NCI-H1417 (cell line): ENCODE data around the gene HCLS1.
A peak's percentile ranks its signal among the peaks of the same experiment; 100 is the strongest.
"Not testable (repeated sequence)": the region's sequence is repeated elsewhere in the genome, so short reads cannot be mapped to it uniquely, and the experiment has no call there.

Experiments used
- DNase-seq, 3 experiments: peaks; one replicate each; lab custom pipeline; 2025; lab: John Stamatoyannopoulos, UW

HCLS1 gene

DNA sequence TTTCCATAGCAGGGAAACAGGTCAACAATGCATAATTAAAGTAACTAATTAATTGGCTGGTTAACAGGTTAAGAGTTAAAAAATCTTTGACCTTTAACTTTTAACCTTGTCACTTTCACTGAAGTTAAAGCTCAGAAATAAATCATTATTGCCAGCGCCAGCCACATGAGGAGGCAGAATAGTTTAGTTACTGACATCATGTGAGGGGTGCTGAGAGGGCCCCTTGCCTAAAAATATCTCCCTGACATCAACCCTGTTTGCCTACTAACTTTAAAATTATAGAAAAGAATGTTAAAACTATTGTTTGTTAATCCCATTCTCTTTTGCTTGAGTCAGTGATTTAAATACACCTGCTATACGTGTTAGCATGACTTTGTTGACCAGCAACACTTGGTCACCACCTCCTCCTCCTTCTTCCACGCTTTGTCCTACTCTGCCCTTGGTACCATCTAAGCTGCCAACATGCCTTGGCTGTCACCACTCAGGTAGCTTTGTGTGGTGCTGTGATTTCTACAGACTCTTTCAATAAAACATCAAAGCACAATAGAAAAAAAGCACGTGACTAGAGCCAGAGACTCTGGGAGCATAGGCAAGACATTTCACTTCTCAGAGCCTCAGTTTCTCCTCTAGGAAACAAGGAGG, 64.8 kb downstream of the HCLS1 start:
- DNase-seq: no peak

DNA sequence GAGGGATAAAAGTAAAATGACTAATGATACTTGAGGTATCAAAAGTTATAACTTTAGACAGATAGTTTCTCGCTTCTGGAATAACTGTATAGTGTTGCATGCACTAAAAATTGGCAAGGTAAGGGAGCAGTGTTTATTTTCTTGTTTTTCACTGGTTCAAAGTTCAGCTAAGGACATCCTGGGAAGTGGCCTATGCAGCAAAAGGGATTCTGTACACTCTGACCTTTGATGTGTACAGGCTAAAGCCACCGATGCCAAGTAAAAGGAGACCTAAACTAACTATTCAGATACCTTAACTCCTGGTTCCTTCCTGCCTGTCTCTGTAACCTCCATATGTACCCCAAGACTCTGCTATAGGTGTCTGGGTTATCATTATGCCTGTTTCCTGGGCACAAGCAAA, 65.9 kb downstream of the HCLS1 start:
- no peak for DNase-seq

DNA sequence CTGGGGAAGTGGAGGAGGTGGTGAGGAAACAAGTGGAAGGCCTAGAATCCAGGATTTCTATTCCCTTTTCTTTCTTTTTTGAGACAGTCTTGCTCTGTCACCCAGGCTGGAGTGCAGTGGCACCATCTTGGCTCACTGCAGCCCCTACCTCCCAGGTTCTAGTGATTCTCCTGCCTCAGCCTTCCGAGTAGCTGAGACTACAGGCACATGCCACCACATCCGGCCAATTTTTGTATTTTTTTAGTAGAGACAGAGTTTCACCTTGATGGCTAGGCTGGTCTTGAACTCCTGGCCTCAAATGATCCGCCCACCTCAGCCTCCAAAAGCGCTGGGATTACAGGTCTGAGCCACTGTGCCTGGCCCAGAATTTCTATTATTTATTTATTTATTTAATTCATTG, 66.9 kb downstream of the HCLS1 start:
- DNase-seq: not testable (repeated sequence)

DNA sequence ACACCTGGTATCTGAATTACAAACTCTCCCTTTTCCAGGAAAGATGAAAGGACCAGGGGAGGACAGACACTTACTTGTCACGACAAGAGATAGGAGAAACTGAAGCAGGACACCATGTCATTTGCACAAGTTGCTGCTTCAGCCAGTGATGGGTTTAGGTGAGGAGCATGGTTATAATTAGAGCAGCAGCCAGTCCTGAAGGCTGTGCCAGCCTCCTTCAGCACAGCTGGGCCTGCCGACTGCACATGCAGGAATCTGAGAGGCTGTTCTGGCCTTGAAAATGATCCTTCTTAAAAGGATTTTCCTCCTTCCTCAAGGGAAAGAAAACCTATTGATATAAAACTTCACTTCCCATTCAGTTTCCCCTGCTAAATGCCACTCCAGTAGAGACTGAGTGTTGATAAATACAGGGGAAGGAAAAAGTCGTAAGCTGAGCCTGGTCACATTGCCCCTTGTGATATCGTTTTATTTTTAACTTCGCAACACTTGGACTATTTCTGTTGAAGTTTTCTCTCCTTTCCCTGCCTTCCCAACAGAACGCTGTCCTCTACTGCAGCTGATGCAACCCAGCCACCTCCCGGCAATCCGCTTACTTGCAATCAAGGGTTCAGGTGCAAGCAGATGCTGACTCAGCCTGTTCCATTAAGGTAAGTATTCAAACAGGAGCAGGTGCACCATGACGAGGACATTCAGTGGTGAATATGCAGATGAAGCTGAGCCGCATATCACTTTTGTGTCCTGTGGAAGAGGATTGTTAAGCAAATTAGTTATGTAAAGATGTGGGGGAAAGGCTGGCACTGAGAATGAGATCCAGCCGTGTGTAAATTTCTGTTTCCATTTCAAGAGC, 67.6 kb downstream of the HCLS1 start, which contains the start of gene FBXO40:
Gene FBXO40, plus strand, starts transcription at position 524 of the 847 bp plus-strand sequence. CDS start 27,197 bp downstream, outside the sequence.
- peak; percentile 69 to 90 (median 83) for DNase-seq

DNA sequence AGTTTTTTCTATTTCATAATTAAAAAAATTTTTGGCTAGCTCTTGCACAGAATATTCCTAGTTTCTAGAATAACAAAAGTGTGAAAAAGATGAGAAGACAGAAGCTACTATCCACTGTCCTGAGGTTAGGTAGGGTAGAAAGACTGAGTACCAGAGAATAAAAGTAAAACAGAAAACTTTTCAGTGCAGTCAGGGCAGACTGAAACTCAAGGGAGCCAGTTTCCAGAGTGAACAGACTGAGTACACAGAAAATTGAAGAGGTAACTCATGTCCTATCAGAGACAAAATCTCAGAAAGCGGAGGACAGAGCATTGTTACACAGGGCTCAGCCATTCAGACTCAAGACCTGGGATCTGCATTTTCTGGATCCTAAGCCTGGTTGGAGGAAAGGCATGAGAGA, 76.3 kb downstream of the HCLS1 start:
- DNase-seq: no peak

DNA sequence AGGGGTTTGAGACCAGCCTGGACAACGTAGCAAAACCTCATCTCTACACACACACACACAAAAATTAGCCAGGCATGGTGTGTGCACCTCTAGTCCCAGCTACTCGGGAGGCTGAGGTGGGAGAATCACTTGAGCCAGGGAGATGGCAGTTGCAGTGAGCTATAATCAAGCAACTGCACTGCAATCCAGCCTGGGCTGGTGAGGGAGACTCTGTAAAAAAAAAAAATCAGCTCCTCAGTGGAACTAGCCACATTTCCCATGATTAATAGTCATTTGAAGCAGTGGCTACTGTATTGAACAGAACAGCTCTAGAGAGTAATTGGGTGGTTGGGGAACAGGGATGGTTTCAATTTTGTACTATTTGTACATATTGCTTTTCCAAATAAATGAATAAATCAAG, 79.0 kb downstream of the HCLS1 start:
- DNase-seq: no peak
